K562 (cell line): ENCODE measurements around the gene REM1. TPM values are rescaled to one million over a fixed set of nuclear protein-coding genes. Genes with fewer than 3 reads are reported as not detected.

Source experiments
- ATAC-seq: fragments of 200-7000 bp; cut with Tn5 transposase; 3 replicates; pipeline ENCODE4 v1.9.1; 2020; ENCODE audit warnings: moderate library complexity
- BruUV-seq: library from RNA; stranded (reverse); fragments of 400-500 nt; replicated peaks from 2 replicates; lab custom pipeline; 2021; lab: Mats Ljungman, UMichigan
- CTCF ChIA-PET: fragments of 300-600 bp; formaldehyde crosslinking; extraction: SDS; loops from one replicate; lab custom pipeline; 2021; ENCODE audit warnings: low intra/inter-chr PET ratio; lab: Yijun Ruan, JAX
- POLR2A ChIA-PET: fragments of 300-600, 350-650 bp; sonication (Branson Sonifier 250); formaldehyde crosslinking; extraction: SDS; loops from one replicate; lab custom pipeline; 2021; ENCODE audit warnings: antibody characterized with exemption, inconsistent platforms; lab: Yijun Ruan, JAX
- DNase-seq, 4 experiments: peaks; one replicate each; pipeline versions ENCODE4 v3.0.0 to v3.0.0-alpha.2; 2011 to 2018; ENCODE audit warnings: low spot score in 3 of 4, mixed read lengths in 3 of 4; ENCODE audit errors: extremely low read depth in 1 of 4
- FAIRE-seq: peaks from 2 replicates; lab custom pipeline; 2011; peaks lifted over from hg19 to GRCh38; lab: Jason Lieb, UNC
- H2AFZ ChIP-seq: 2 replicates; pipeline ENCODE4 v1.6.0; 2011; ENCODE audit warnings: low read depth, low read length, control low read depth, inconsistent platforms
- H3K27ac ChIP-seq: fragments of 200-600 bp; 3 replicates; pipeline ENCODE4 v1.8.0; 2011; ENCODE audit warnings: low read depth, mild to moderate bottlenecking, control low read depth, inconsistent platforms, low read length, moderate library complexity, mixed read lengths; ENCODE audit errors: extremely low read depth
- H3K27me3 ChIP-seq, 2 experiments: fragments of 300-600 bp in 1 of 2; 2 replicates in 1 of 2; 3 replicates in 1 of 2; pipeline versions ENCODE4 v1.6.0 to v1.8.0; 2011; ENCODE audit warnings: inconsistent platforms in 2 of 2, low read length in 2 of 2, mild to moderate bottlenecking in 1 of 2, mixed read lengths in 1 of 2, moderate library complexity in 1 of 2; ENCODE audit not compliant: control insufficient read depth in 2 of 2, insufficient read depth in 2 of 2
- H3K36me3 ChIP-seq: fragments of 300-600 bp; 3 replicates; pipeline ENCODE4 v1.8.0; 2011; ENCODE audit warnings: mild to moderate bottlenecking, low read length, inconsistent platforms; ENCODE audit not compliant: control insufficient read depth, insufficient read depth
- H3K4me1 ChIP-seq, 2 experiments: fragments of 200-600 bp in 1 of 2; replicated peaks in 1 of 2; 2 replicates in 1 of 2; 3 replicates in 1 of 2; pipeline versions ENCODE4 v1.5.1 to v1.8.0; 2011; ENCODE audit warnings: inconsistent platforms in 2 of 2, low read length in 2 of 2, mild to moderate bottlenecking in 1 of 2, mixed read lengths in 1 of 2, moderate library complexity in 1 of 2; ENCODE audit not compliant: control insufficient read depth in 2 of 2, insufficient read depth in 2 of 2
- H3K4me2 ChIP-seq: 2 replicates; pipeline ENCODE4 v1.6.1; 2011; ENCODE audit warnings: low read length, control low read depth, inconsistent platforms, mixed read lengths; ENCODE audit not compliant: insufficient read depth
- H3K4me3 ChIP-seq: fragments of 200-600 bp; sonication (generic), shearing (Covaris generic); 2 replicates; pipeline ENCODE4 v1.5.1; 2016; ENCODE audit warnings: control low read depth, inconsistent platforms
- H3K79me2 ChIP-seq: fragments of 200-600 bp; 3 replicates; pipeline ENCODE4 v1.8.0; 2011; ENCODE audit warnings: low read length, inconsistent platforms; ENCODE audit not compliant: control insufficient read depth, insufficient read depth
- H3K9ac ChIP-seq, 2 experiments: 2 replicates each; pipeline versions ENCODE4 v1.6.0 to v1.6.1; 2011; ENCODE audit warnings: low read depth in 2 of 2, low read length in 2 of 2, control low read depth in 1 of 2, inconsistent platforms in 1 of 2, mild to moderate bottlenecking in 1 of 2, mixed read lengths in 1 of 2; ENCODE audit not compliant: insufficient read depth in 1 of 2
- H3K9me1 ChIP-seq: one replicate; pipeline ENCODE4 v1.6.0; 2011; ENCODE audit warnings: inconsistent platforms, mild to moderate bottlenecking, low read length, moderate library complexity; ENCODE audit not compliant: control insufficient read depth, insufficient read depth
- H3K9me3 ChIP-seq: replicated peaks from 2 replicates; pipeline ENCODE4 v1.5.1; 2011; ENCODE audit warnings: low read depth, low read length, inconsistent platforms; ENCODE audit not compliant: control insufficient read depth, insufficient read depth
- H4K20me1 ChIP-seq: replicated peaks from 2 replicates; pipeline ENCODE4 v1.6.1; 2011; ENCODE audit warnings: low read length, inconsistent platforms, mixed read lengths; ENCODE audit not compliant: control insufficient read depth, insufficient read depth
- BCLAF1 ChIP-seq, 2 experiments: fragments of 450-650 bp in 1 of 2; IDR thresholded peaks; 2 replicates each; pipeline ENCODE4 v1.6.1; 2011 to 2017; ENCODE audit warnings: low read depth in 2 of 2, antibody characterized with exemption in 1 of 2, borderline replicate concordance in 1 of 2, low read length in 1 of 2, mild to moderate bottlenecking in 1 of 2, mixed read lengths in 1 of 2; ENCODE audit not compliant: control insufficient read depth in 1 of 2
- CEBPZ ChIP-seq: fragments of 150-350 bp; IDR thresholded peaks from 2 replicates; pipeline ENCODE4 v1.6.1; 2014; ENCODE audit warnings: low read depth, mild to moderate bottlenecking, low read length, borderline replicate concordance
- SRSF1 ChIP-seq: fragments of 200-400 bp; formaldehyde crosslinking; IDR thresholded peaks from 2 replicates; pipeline ENCODE4 v1.6.1; 2017; ENCODE audit warnings: mild to moderate bottlenecking, low read depth, low read length, moderate library complexity
- ZNF431 ChIP-seq: sonication (generic); formaldehyde crosslinking; IDR thresholded peaks from 2 replicates; pipeline ENCODE4 v1.8.0; 2022; ENCODE audit warnings: mild to moderate bottlenecking, missing genetic modification reagents
- WGBS: fragments of 100-300 bp; shearing (Covaris generic); methylation state at CpG from one replicate; pipeline ENCODE4 v1.1.6; 2016; ENCODE audit warnings: low coverage, mixed read lengths; ENCODE audit not compliant: insufficient coverage; ENCODE audit errors: missing lambda C conversion rate; 5-methylcytosine and 5-hydroxymethylcytosine counted together
- in situ Hi-C: fragments of 300-500 bp; cut with MboI; formaldehyde crosslinking; loops from 4 replicates; pipeline ENCODE4 v1.15.0; 2018; ENCODE audit warnings: inconsistent platforms, mixed read lengths
- intact Hi-C: fragments of 100-400 bp; cut with micrococcal nuclease; formaldehyde crosslinking; loops from 2 replicates; pipeline ENCODE4 v1.14.2; 2022
- polyA plus RNA-seq, 8 experiments: library from polyadenylated mRNA; depleted of rRNA in 4 of 8; stranded (reverse) in 5 of 8; unstranded in 3 of 8; fragments of >200 nt; fragmentation: Nextera tagmentation in 2 of 8; fragmentation: Illumina TruSeq in 1 of 8; extraction: Ambion mirVana in 2 of 8; extraction: Trizol in 1 of 8; gene quantifications; 2 replicates each; pipeline versions ENCODE4 v1.2.1 to v1.2.3, GENCODE V29; 2011 to 2014; ENCODE audit warnings: inconsistent platforms in 1 of 8, missing spikeins in 1 of 8
- total RNA-seq, 7 experiments: library from RNA; depleted of rRNA in 6 of 7; stranded (reverse); fragments of >200 nt in 6 of 7; fragmentation: Illumina TruSeq in 2 of 7; extraction: Trizol in 2 of 7; gene quantifications; 2 replicates each; pipeline versions ENCODE4 v1.2.1 to v1.2.3, GENCODE V29; 2011 to 2021; ENCODE audit warnings: low replicate concordance in 1 of 7

REM1 gene
- total and polyA plus RNA-seq, 9 of the 15 experiments (the other 6 are each of a cell fraction or from before 2014, with no cell fraction given): not detected

- no peak for TF ChIP-seq CEBPZ
- TF ChIP-seq, all 486 proteins: peak for 169
Measured at GRCh38 chr20:31514154-31515071, 39.3 kb downstream of the REM1 start, which contains the start of gene HM13 (continued).

- H3K9me3 ChIP-seq: no peaks in the 10 kb centered on the region
- intact Hi-C loops (no loop called here), in situ Hi-C loops (no loop called here)
- WGBS: 0% methylated on average over 4 of the region's 4 CpGs
- FAIRE-seq (no peak), ATAC-seq (no peak), DNase-seq (no peak)
- H3K4me2 ChIP-seq: peak overlapping the region; percentile 87
- H3K27ac ChIP-seq: peak overlapping the region; percentile 96
- ChIA-PET CTCF (interaction anchor here (0.7 to 1.2 kb wide), 2 partner anchors 55 to 97 kb away, joined by 3 read pairs; no protein-coding TSS in a partner anchor), POLR2A (interaction anchor here (0.6 to 0.9 kb wide), 2 partner anchors 11 to 26 kb away, joined by 3 read pairs; no protein-coding TSS in a partner anchor)
- peaks cover 18 to 22% of the 10 kb centered on the region in 2 experiments; a peak in 4 of 5 replicates for H3K4me1 ChIP-seq
- H3K79me2 ChIP-seq: peaks cover 50% of the 10 kb centered on the region
- H3K9me1 ChIP-seq: no peaks in the 10 kb centered on the region
- peaks cover 16% of the 10 kb centered on the region; the same call in 1 of the 2 replicates for H4K20me1 ChIP-seq
- H3K9ac ChIP-seq: peak overlapping the region; percentile 96 to 98
- H3K27me3 ChIP-seq: no peaks in the 10 kb centered on the region
- H2AFZ ChIP-seq: 0 out of 2 replicates have a peak overlapping the region, but pooled peaks have one; percentile 99
- H3K4me3 ChIP-seq: peak overlapping the region; percentile 99
- no peak for TF ChIP-seq SRSF1
- TF ChIP-seq BCLAF1 (IDR thresholded peaks at IDR 0.05; ENCODE audit: borderline replicate concordance in 1 of 2, control insufficient read depth in 1 of 2, low read depth in 2 of 2, low read length in 1 of 2): no peak
- peak; percentile 4; the same call in 1 of the 2 replicates for TF ChIP-seq ZNF431 (CRISPR knock-in tag)
- TF ChIP-seq, all 486 proteins: peak for 1
- peaks cover 39% of the 10 kb centered on the region for H3K36me3 ChIP-seq
- BruUV-seq: no TSS peak
Measured at GRCh38 chr20:31515072-31515774, 40.1 kb downstream of the REM1 start.
